ENCODE data around the gene FAAP20.

FAAP20 gene

GRCh38 chr1:2176615-2177014, 18.0 kb downstream of the FAAP20 start:
- DNase-seq, result no peak

GRCh38 chr1:2175681-2176454, 18.7 kb downstream of the FAAP20 start:
- DNase-seq, result no peak

- no peak for DNase-seq
These were observed 19.5 kb downstream of the FAAP20 start for GRCh38 chr1:2175055-2175414.

GRCh38 chr1:2174348-2175054, 20.1 kb downstream of the FAAP20 start:
- DNase-seq, result peak; percentile 79

- DNase-seq, result no peak
These were observed 20.8 kb downstream of the FAAP20 start for GRCh38 chr1:2173546-2174347.

GRCh38 chr1:2172551-2173146, 21.9 kb downstream of the FAAP20 start:
- no peak for DNase-seq

- DNase-seq, result no peak
These were observed 22.6 kb downstream of the FAAP20 start for GRCh38 chr1:2172012-2172411.

GRCh38 chr1:2170211-2170610, 24.4 kb downstream of the FAAP20 start:
- DNase-seq, result no peak

GRCh38 chr1:2169200-2169836, 25.3 kb downstream of the FAAP20 start:
- no peak for DNase-seq

GRCh38 chr1:2168535-2168934, 26.0 kb downstream of the FAAP20 start:
- DNase-seq, result no peak

- DNase-seq, result no peak
These were observed 26.5 kb downstream of the FAAP20 start for GRCh38 chr1:2168090-2168489.

- no peak for DNase-seq
These were observed 27.9 kb downstream of the FAAP20 start for GRCh38 chr1:2166695-2167094.

- DNase-seq, result no peak
These were observed 28.3 kb downstream of the FAAP20 start for GRCh38 chr1:2166254-2166653.

- no peak for DNase-seq
These were observed 28.9 kb downstream of the FAAP20 start for GRCh38 chr1:2165646-2166045.

GRCh38 chr1:2163205-2163604, 31.4 kb downstream of the FAAP20 start:
- DNase-seq, result no peak

GRCh38 chr1:2160451-2161300, 33.9 kb downstream of the FAAP20 start:
- DNase-seq, result no peak

GRCh38 chr1:2159124-2159523, 35.4 kb downstream of the FAAP20 start:
- DNase-seq, result no peak

- DNase-seq, result no peak
These were observed 36.3 kb downstream of the FAAP20 start for GRCh38 chr1:2158272-2158671.

GRCh38 chr1:2157856-2158255, 36.7 kb downstream of the FAAP20 start:
- no peak for DNase-seq

- no peak for DNase-seq
These were observed 37.7 kb downstream of the FAAP20 start for GRCh38 chr1:2156866-2157265.

- no peak for DNase-seq
These were observed 38.8 kb downstream of the FAAP20 start for GRCh38 chr1:2155788-2156187.

GRCh38 chr1:2155147-2155598, 39.4 kb downstream of the FAAP20 start:
- no peak for DNase-seq
